ENCODE data around the gene SLF2. TPM values are rescaled to one million over a fixed set of nuclear protein-coding genes. Genes with fewer than 3 reads are reported as not detected.

Gene SLF2
- total RNA-seq, 4 donors from 2014 or later, result 34.1 to 47.9 (median 40.4) TPM

- no peak overlapping the region for H3K27ac ChIP-seq
- H3K4me3 ChIP-seq (replicated peaks in 1 of 3), result no peak overlapping the region
- whole genome bisulfite sequencing, 2 donors, result 47 to 49% methylated on average over 7 of the region's 7 CpGs
- no peaks in the 10 kb centered on the region for H3K9me3 ChIP-seq
- peaks cover 4% of the 10 kb centered on the region for H3K27me3 ChIP-seq
- intact Hi-C loops (cut with DNase I), result no loop called here
- H3K36me3 ChIP-seq, result no peaks in the 10 kb centered on the region
- DNase-seq, result no peak
- no peak for TF ChIP-seq POLR2A (IDR thresholded peaks at IDR 0.05)
- no peak for TF ChIP-seq CTCF (IDR thresholded peaks at IDR 0.05)
- no peaks in the 10 kb centered on the region for H3K4me1 ChIP-seq
These were observed 46.8 kb upstream of the SLF2 start for GRCh38 chr10:100866010-100866409.

DNA sequence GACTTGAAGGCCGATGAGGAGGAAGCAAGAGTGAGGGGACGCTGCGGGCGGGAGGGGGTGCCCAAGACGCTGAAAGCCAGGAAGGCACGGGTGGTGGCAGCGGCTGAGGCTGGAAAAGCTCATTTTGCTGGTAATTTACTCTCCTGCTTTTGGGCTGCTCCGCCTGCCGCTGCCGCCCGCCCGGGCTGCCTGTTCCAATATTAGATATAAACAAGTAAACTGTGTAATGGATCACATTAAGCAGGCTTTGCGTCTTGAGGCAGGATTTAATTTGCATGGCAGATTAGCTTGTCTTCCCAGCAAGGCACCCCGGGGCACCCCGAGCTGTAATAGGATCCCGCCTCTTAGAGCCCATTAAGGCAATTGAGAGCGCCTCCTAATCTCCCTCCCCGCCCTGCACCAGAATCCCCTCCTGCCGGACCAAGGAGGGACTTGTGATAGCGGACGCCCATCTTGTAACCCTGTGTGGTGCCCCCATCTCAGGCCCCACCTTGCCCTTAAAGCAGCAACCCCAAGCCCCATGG lies 46.1 kb upstream of the SLF2 start:
- 11 to 12% methylated on average over 21 of the region's 21 CpGs for WGBS, 2 donors
- intact Hi-C loops (cut with DNase I), result no loop called here
- peaks cover 4% of the 10 kb centered on the region for H3K27me3 ChIP-seq

DNA sequence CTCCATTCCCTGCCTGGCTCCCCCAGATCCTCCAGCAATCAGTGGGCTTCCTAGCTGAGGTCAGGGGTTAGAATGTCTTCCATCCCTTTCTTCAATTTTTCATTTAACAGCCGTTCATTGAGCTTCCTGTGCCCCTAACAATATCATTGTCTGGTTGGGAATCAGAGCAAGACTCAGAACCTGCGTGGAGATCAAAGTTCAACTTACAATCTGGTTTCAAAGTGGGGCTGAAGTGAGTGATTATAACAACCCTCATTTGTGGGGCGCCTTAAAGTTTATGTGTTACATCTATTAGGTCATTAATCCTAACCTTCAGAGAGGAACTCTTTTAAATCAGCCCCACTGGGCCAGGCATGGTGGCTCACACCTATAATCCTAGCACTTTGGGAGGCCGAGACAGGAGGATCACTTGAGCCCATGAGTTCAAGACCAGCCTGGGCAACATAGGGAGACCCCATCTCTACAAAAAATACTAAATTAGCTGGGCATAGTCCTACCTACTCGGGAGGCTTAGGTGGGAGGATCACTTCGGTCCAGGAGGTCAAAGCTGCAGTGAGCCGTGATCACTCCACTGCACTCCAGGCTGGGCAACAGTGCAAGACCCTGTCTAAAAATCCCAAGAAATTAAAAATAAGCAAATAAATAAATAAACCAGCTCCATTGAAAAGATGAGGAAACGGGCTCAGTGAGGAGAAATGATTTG lies 45.4 kb upstream of the SLF2 start:
- TF ChIP-seq CTCF (IDR thresholded peaks at IDR 0.05) (no peak), POLR2A (IDR thresholded peaks at IDR 0.05) (no peak)
- intact Hi-C loops (cut with DNase I), result no loop called here
- Histone ChIP-seq H3K4me3 (replicated peaks in 1 of 3) (no peak overlapping the region), H3K27me3 (peaks cover 4% of the 10 kb centered on the region), H3K36me3 (no peaks in the 10 kb centered on the region), H3K4me1 (no peaks in the 10 kb centered on the region), H3K9me3 (no peaks in the 10 kb centered on the region), H3K27ac (no peak overlapping the region)
- no peak for DNase-seq
- WGBS, 2 donors, result 82 to 90% methylated on average over 8 of the region's 8 CpGs

More for the DNA sequence above, 46.1 kb upstream of the SLF2 start:
- no peak for TF ChIP-seq POLR2A (IDR thresholded peaks at IDR 0.05)
- no peak for TF ChIP-seq CTCF (IDR thresholded peaks at IDR 0.05)
- no peaks in the 10 kb centered on the region for H3K9me3 ChIP-seq
- no peaks in the 10 kb centered on the region for H3K4me1 ChIP-seq
- no peak overlapping the region for H3K4me3 ChIP-seq (replicated peaks in 1 of 3)
- no peak overlapping the region for H3K27ac ChIP-seq
- H3K36me3 ChIP-seq, result no peaks in the 10 kb centered on the region
- DNase-seq, result no peak

DNA sequence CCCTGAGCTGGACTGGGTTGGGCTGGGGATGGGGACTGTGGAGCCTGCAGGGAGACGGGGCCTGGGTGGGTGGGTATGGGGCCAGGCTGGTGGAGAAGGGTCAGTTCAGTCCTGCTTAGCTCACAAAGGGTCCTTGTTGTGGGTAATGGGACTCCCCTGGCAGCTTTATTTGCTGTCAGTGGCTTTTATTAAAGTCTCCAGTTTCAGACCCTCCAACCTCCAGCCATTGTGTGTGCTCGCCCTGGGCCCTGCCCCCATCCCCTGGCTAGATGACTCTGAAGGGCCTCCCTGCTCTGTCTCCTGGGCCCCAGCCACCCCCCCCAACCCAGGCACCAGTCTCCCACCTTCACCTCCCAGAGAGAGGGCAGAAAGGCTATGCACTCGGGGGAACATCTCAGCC lies 44.4 kb upstream of the SLF2 start:
- TF ChIP-seq CTCF (IDR thresholded peaks at IDR 0.05), result no peak
- no peak for TF ChIP-seq POLR2A (IDR thresholded peaks at IDR 0.05)
- Histone ChIP-seq H3K27ac (no peak overlapping the region), H3K36me3 (no peaks in the 10 kb centered on the region), H3K4me1 (no peaks in the 10 kb centered on the region), H3K27me3 (peaks cover 5% of the 10 kb centered on the region), H3K9me3 (no peaks in the 10 kb centered on the region), H3K4me3 (replicated peaks in 1 of 3) (no peak overlapping the region)
- 29 to 58% methylated on average over 1 to 3 of the region's 3 CpGs for WGBS, 2 donors
- intact Hi-C loops (cut with DNase I), result no loop called here
- DNase-seq, result no peak

DNA sequence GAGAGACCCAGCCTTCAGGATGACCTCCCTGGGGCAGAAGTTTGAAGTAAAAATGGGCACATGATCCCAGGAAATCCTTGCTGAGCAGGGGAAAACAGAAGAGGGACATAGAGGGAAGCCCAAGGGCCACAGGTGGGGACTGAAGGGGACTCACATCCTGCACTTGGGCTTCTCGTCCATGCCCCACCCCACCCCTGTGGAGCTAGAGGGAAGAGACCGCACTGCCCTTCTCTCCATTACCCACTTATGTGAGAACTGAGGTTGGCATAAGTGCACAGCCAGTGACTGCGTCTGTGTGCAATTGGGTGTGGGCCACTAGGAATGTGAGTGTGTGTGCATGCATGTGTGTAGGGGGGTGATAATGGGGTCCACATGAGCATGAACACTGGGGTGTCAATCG lies 43.4 kb upstream of the SLF2 start:
- peaks cover 13% of the 10 kb centered on the region for H3K27me3 ChIP-seq
- H3K4me3 ChIP-seq (replicated peaks in 1 of 3), result no peak overlapping the region
- no peaks in the 10 kb centered on the region for H3K36me3 ChIP-seq
- H3K4me1 ChIP-seq, result no peaks in the 10 kb centered on the region
- TF ChIP-seq POLR2A (IDR thresholded peaks at IDR 0.05), result no peak
- no peak for TF ChIP-seq CTCF (IDR thresholded peaks at IDR 0.05)
- intact Hi-C loops (cut with DNase I), result no loop called here
- DNase-seq, result no peak
- H3K9me3 ChIP-seq, result no peaks in the 10 kb centered on the region
- no peak overlapping the region for H3K27ac ChIP-seq
- 64 to 67% methylated on average over 4 of the region's 4 CpGs for WGBS, 2 donors
